HG02852 (cell line): ENCODE measurements around the gene ATP1A1.
A peak's percentile ranks its signal among the peaks of the same experiment; 100 is the strongest.

ENCODE experiments used
- ATAC-seq: cut with Tn5 transposase; IDR thresholded peaks from one replicate; pipeline ENCODE4 v1.9.1; 2021; ENCODE audit warnings: mild to moderate bottlenecking, moderate library complexity; ENCODE audit not compliant: unreplicated experiment

The ATP1A1 gene

GRCh38 chr1:116372651-116373430, at the start of gene ATP1A1:
TSS of gene ATP1A1 (plus strand) at chr1:116373244. CDS start at chr1:116373512, 268 bp downstream.
- ATAC-seq, result peak; percentile 63

- ATAC-seq, result no peak
Measured at GRCh38 chr1:116323491-116323890, 49.6 kb upstream of the ATP1A1 start.

GRCh38 chr1:116324411-116324810, 48.6 kb upstream of the ATP1A1 start:
- no peak for ATAC-seq

- ATAC-seq, result no peak
Measured at GRCh38 chr1:116325104-116325503, 47.9 kb upstream of the ATP1A1 start.

- no peak for ATAC-seq
Measured at GRCh38 chr1:116325922-116326321, 47.1 kb upstream of the ATP1A1 start.

- no peak for ATAC-seq
Measured at GRCh38 chr1:116326486-116326885, 46.6 kb upstream of the ATP1A1 start.

GRCh38 chr1:116328671-116329070, 44.4 kb upstream of the ATP1A1 start:
- ATAC-seq, result no peak

- ATAC-seq, result no peak
Measured at GRCh38 chr1:116329524-116330341, 43.3 kb upstream of the ATP1A1 start.

GRCh38 chr1:116330342-116330652, 42.7 kb upstream of the ATP1A1 start:
- ATAC-seq, result no peak

GRCh38 chr1:116330846-116331245, 42.2 kb upstream of the ATP1A1 start:
- ATAC-seq, result no peak

GRCh38 chr1:116331523-116331922, 41.5 kb upstream of the ATP1A1 start:
- no peak for ATAC-seq

GRCh38 chr1:116332451-116332850, 40.6 kb upstream of the ATP1A1 start:
- ATAC-seq, result no peak

GRCh38 chr1:116333171-116334014, 39.7 kb upstream of the ATP1A1 start:
- ATAC-seq, result no peak

- no peak for ATAC-seq
Measured at GRCh38 chr1:116334015-116334547, 39.0 kb upstream of the ATP1A1 start.

- ATAC-seq, result no peak
Measured at GRCh38 chr1:116334868-116335635, 38.0 kb upstream of the ATP1A1 start.

GRCh38 chr1:116335850-116336624, 37.0 kb upstream of the ATP1A1 start:
- no peak for ATAC-seq

- ATAC-seq, result no peak
Measured at GRCh38 chr1:116337398-116337797, 35.6 kb upstream of the ATP1A1 start.

- ATAC-seq, result no peak
Measured at GRCh38 chr1:116338400-116338799, 34.6 kb upstream of the ATP1A1 start.

- no peak for ATAC-seq
Measured at GRCh38 chr1:116340506-116341231, 32.4 kb upstream of the ATP1A1 start.
